HG03565 (cell line): Measurements from ENCODE around the gene WDR64.
"Not testable (repeated sequence)": the region's sequence is repeated elsewhere in the genome, so short reads cannot be mapped to it uniquely, and the experiment has no call there.

Source experiments
- ATAC-seq: cut with Tn5 transposase; IDR thresholded peaks from one replicate; pipeline ENCODE4 v1.9.1; 2021; ENCODE audit warnings: mild to moderate bottlenecking, moderate library complexity; ENCODE audit not compliant: unreplicated experiment

WDR64 gene

DNA sequence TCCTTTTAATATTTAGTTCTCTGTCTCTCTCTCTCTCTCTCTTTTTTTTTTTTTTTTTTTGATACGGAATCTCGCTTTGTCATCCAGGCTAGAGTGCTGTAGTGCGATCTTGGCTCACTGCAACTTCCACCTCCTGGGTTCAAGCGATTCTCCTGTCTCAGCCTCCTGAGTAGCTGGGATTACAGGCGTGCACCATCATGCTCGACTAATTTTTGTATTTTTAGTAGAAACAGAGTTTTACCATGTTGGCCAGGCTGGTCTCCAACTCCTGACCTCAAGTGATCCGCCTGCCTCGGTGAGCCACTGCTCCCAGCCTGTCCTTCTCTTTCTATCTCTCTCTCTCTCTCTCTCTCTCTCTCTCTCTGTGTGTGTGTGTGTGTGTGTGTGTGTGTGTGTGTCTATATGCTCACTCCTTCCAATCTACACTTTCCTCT is 83.4 kb downstream of the WDR64 start:
- not testable (repeated sequence) for ATAC-seq

DNA sequence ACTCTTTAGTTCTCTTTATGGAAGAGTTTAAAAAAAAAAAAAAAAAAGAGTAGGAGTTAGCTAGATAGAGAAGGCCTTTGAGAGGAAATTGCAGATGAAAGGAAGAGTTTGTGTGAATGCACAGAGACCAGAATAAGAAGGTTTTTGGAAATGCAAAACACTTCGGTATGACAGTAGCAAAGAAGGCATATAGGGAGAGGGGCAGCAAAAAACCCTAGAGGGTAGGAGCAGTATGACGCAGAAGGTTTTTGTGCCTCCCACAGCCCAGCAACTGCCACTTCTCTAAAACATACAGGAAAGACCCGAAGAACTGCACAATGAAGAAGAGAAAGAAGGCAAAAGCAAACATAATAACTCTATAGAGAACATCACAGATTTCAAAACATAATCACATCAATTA is 84.3 kb downstream of the WDR64 start:
- no peak for ATAC-seq

DNA sequence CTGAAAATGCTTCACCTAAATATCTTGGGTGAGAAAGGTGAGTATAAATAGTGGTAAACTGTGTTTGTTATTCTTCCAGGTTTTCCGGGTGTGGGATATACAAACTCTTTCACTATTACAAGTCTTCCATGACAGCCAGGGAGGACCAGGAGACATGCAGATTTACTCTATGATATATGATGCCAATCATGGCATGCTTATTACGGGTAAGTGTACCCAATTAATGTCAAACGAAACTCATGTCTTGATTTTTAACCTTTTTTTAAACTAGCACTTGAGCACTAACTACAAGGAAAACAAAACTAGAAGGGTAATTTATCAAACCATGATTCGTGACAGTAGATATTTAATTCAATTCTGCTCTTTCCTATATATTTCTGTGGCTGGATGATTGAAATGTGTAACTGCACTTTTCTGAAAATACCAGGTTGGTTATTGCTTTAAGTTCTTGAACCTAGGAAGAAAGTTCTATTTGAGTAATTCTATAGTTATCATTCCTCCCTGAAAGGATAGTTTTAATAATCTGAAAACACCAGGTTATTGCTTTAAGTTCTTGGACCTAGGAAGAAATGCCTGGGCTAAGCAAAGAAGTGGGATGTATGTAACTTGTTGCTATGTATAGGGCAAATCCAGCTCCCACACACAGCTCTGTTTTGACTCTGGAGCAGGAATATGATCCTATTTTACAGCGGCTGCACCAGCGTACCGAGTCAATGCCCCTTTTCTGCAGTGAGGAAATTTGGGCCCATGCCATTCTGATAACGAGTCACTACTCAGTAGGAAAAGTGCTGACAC is 86.4 kb downstream of the WDR64 start:
- ATAC-seq: no peak

DNA sequence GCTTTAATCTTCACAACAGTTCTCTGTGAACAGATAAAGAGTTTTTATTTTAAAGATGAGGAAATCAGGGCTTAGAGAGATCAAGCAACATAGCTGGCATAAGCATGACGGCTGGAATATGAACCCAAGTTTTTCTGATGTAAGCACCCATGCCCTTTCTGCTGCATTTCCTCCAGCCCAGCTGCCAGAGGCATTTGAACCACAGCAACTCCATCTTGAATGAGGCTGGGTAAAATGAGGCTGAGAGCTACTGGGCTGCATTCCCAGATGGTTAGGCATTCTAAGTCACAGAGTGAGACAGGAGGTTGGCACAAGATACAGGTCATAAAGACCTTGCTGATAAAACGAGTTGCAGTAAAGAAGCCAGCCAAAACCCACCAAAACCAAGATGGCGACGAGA is 90.0 kb downstream of the WDR64 start:
- no peak for ATAC-seq

DNA sequence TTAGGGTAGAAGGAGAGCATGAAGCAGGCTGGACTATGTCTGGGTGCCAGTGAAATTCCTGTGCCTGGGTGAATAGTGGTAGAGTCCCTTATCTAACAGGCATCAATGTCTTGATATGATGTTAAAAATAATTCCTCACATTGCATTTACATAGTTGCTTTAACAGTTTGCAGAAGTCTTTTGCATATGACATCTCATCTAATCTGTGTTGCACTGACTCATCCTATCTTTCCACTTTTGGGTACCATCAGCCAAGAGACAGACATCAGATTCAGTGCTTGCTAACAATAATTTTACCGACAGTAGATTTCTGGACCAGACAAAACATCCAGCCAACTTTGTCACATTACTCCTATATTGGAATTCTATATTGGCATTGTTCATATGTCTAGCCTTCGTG is 92.5 kb downstream of the WDR64 start:
- ATAC-seq: no peak

DNA sequence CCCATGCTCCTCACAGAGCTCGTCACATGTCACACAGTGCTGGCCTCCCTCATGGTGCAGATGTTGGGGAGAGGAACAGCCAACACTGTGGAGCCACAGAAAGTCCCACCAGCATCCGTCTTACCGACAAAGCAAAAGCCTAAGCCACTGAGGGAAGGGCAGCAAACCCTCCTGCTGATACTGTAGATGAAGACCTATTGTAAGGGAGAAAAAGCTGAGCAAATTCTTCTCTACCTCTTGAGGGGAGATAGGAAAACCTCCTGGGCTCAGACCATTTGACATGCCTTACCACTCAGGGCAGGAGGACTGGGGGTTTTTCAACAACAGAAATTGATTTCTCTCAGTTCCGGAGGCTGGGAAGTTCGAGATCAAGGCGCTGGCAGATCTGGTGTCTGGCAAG is 95.9 kb downstream of the WDR64 start:
- ATAC-seq: no peak

DNA sequence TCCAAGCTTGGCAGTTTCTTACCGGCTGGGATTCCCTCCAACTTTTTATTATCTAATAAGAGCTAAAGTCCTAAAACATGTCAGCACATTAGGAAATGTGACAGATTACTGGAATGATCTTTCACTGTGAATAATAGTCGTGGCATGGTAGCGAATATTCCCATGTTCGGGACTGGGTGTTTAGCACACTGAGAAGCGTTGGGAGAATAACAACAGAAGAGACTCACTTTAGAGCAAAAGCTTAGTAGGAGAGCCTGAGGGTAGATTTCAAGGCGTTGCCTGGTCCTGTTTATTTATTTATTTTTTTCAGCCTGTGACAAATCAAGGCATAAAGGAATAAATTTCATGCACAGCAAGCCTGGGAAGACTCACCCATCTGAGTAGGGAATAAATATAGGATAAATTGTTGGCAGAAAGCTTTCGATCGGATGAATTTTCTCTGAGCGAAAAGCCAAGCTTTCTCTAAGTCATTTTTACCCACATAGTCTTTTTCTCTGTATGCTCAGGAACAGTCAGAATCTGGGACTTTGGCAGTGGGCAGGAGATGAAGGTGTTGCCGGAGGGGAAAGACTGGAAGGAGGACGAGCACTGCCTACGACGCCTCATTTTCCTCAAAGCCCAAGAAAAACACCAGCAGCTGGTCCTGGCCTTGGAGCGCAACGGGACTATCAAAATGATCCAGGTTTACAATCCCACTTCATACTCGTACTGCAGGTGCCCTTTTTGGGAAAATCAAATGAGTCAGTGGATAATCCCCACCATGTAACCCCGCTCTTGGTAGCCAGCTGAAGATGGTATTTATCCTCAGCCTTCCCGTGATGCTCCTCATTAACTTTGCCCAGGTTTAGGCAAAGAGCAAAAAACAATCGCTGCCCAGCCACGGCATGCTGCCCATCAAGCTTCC is 97.2 kb downstream of the WDR64 start:
- ATAC-seq: no peak

DNA sequence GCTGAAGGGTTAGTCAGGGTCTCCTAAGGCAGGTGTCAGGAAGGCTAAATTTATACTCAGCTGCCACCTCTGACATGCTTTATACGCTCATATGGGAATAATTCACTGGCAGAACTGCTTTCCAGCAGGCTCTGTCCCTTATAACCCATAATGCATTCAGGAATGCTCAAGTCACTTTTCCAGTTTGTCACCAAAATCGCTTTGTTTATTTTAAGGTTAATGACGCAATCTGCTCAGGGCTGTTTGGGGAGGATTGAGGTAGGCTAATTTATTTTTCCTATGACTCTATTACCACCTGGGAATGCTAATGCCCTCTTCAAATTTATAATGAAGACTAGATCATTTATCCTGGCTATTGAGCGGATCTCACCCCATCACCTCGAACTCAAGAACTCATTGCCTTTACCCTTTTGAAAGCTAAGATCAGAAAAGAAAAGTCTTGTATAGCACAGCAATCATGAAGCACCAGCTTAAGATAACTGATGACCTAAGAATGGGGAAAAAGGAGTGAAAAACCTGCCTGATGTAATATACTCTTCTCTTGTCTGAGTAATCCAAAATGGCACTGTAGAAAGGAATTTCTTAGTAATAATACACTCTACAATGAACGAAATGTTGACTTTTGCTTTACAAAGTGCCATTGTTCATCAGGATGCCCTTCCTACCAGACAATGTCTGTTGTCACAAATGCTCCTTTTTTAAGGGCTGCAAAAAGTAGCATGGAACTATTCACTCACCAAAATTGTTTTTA is 98.0 kb downstream of the WDR64 start:
- no peak for ATAC-seq

DNA sequence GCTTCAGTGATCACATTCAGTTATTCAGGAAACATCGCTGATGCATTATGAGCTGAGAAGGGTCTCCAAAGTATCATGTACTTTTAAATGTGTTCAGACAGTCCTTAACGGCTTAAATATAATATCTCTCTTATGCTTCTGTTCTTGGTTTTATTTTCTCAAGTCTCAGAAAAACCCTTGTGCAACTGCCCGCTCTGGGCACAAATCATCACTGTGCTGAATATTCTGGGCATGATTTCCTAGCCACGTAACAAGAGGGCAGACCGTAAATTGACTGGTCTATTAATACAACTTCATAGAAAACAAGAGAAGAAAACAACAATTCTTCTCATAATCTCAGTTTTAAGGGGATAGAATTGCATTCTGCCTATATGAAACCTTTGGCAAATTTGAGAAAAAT is 99.4 kb downstream of the WDR64 start:
- ATAC-seq: no peak

DNA sequence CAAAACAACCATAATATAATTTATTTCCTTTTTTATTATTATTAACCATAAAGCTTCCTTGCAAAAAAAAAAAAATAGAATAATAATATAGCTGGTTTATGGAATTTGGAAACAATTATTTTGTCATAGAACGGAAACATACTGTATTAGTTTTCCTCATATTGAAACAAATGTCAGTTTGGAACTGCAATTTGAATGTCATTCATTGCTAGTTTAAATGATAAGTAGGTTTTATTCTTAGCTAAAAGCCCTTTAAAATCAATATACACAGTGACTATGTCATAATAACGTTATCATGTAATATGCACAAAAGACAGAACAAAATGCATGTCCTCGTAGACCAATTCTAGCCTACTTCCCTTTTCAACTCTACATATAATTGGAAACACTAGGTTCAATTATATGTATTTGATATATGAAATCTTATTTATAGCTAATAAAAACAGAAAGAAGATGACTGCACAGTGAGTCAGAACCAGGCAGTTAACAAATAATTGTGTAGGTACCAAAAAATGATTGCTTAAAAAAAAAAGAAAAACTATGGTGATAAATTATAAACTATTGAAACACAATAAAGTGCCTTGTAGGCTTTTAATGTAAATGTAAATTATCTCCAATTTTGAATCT is 110.7 kb downstream of the WDR64 start:
- ATAC-seq: no peak

DNA sequence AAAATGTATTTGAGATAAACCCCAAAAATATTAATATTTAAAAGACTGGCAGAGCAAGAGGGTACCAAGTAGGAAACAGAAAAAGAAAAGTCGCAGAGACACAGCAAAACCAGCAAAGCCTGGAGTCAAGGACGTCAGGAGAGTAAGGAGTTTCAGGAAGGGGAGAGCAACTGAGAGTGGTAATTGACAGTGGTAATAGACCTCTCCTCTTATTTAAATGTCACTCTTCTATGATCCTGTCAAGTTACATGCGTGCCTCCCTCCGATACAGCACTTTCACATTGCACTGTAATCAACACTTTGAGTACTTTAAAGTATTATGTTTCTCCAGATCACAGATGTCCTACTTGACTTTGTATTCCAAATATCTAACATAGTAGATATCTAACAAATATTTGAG is 113.3 kb downstream of the WDR64 start:
- ATAC-seq: no peak

DNA sequence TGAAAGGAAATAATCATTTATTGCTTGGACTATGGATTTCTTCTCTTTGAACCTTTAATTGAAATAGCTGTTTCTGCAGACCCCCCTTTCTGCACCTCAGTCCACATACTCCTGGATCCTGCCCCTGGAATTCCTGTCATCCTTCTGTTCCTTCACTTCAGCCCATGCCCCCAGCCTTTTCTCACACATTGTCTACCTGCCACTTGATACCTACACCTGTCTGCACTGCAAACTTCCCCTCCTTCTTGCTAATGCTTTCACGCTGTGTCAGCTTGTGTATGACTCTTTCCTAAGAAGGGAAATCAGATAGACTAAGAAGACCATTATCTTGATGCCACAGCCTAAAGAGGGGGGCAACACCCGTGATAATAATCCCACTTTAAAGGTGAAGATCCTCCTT is 115.7 kb downstream of the WDR64 start:
- no peak for ATAC-seq

DNA sequence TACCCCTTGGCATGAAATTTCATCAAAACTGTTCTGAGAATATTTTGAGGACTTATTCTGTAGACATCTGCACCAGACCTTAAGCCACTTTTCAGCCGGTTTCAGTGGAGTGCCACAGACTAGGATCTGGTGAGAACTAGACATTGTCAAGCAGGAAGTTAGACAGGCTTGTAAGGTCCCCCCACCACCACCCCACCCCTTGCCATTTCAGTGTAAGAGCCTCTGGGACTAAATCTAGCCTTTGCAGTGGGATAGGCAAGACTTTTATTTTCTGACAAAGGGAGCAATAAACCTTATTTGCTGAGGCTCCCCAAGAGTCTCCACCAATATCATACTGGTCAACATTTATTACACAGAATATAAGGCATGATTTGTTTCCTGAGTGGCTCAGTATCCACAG is 118.0 kb downstream of the WDR64 start:
- ATAC-seq: no peak

DNA sequence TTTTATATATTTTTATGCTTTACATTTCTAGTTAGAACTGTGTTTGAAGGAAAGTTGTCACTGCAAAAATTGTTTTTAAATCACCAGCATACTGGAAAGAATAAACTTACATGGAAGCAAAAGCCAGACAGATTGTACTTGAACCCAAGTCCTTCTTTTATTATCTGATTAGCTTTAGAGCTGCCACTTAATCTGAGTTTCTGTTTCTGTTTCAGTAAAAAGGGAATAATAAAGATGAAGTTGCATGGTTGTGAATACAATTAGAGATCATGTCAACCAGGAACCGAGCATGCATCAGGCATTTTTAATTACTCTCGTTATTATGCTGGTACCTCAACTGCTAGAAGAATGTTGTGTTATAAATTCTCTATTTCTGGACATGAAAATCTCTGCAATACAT is 119.0 kb downstream of the WDR64 start:
- ATAC-seq: no peak

DNA sequence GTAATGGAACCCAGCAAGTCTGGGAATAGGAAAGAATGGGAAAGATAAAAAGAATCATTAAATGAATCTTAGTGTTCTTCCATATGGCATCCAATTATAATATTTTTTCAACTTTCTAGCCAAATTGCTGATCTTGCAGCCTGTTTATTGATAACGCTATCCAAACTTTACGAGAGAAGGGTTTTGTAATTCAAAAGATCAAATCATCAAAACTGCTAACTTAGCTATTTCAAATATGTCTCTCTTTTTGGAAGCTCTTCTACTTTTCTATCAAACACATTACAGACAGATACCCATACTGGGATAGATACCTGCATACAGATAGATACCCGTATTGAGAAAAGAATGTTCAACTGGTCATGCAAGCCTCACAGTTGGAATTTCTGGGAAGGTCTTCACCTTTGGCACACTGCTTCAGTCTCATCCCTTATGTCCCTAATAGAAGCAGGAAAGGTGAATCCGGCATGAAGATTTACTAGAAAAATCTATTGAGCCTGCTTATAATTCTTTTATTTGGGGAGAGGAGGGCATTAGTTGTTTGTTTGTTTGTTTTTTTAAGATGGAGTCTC is 120.9 kb downstream of the WDR64 start:
- ATAC-seq: no peak

DNA sequence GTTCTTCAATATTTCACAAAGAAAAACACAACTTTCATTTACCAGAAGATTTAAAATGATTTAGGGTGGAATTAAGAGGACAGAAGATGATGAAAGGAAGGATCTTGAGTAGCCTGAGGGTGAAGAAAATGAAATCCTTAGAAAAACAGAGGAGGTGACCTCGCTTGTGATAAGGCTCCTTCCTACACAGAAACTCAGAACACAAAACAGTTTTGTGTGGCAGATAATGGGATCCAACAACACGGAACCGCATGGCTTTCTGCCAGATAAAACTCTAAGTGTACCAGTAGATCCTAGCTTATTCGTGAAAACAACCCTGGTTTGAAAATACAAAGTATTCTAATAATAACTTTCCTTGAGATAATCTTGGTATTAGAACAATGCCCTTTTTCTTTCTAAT is 121.9 kb downstream of the WDR64 start:
- ATAC-seq: no peak

DNA sequence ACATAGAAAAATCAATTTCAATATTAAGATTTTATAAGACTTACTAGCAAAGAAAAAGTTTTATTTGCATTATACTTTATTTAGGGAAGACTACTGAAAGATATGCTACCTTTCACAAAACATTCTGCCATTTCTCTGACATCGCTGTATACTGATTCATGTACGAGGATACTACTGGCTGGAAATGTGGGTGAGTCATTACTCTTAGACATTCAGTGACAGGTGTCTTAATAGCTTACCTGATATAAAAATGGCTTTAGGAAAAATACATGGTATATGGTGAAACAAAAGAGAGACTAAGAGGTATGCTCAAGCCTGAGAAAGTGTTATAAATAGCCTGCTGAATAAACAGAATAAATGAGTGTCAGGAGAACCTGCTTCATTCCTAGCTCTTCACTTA is 122.9 kb downstream of the WDR64 start:
- no peak for ATAC-seq

DNA sequence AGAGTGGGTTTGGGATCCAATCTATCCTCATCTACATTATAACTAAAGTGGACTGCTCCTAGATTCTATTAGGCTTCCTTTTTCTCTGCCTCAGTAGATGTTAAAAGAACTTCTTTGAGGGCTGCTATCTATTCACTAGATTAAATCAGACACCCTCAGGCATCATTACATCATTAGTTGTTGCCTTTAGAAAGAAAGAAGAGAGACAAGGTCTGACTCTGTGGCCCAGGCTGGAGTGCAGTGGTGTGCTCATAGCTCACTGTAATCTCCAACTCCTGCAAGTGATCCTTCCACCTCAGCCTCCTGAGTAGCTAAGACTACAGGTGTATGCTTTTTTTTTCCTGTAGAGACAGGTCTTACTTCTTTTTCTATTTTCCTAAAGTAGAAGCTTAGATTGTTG is 124.8 kb downstream of the WDR64 start:
- no peak for ATAC-seq

DNA sequence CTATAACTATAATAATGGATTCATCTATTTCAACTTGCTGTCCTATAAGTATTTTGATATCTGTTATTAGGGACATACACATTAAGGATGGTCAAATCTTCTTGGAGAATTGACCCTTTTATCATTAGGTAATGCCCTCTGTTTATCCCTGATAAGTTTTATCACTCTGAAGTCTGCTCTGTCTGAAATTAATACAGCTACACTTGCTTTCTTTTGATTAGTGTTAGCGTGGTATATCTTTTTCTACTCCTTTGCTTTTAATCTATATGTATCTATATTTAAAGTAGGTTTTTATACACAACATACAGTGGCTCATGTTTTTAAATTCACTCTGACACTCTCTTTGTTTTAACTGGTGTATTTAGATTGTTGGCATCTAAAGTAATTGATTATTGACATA is 126.0 kb downstream of the WDR64 start:
- no peak for ATAC-seq

DNA sequence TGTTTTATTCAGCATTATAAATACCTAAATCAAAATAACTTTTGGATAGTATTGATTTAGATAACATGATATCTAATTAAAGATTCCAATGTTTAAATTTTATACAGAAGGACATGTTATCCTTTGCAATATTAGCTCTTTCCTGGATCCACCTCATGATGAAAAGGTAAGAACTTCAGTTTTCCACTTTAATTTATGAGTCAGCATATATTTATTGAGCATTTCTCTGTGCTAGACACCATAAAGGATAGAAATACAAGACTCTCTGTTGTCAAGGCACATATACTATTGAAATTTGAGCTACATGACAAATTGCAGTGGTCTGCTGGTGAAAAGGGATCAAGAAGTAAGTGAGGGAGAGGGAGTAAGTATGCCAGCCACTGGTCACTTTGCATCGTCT is 127.8 kb downstream of the WDR64 start:
- ATAC-seq: no peak

DNA sequence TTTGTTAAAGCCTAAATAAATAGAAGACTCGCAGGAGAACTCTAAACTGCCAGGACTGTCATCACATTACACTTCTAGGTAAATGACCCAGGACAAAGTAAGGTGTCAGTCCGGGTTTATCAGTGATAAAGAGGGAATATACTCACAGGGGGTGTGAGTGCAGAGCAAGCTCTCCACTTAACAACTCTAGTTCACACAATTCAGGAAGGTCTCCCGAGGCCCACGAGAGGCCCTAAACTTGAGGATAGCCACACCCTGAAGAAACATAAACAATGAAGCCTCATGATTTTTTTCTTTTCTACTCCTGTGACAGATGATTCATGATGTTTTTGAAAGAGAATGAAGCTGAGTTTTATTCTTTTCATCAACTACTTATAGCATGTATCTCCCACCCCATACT is 130.3 kb downstream of the WDR64 start:
- no peak for ATAC-seq
